H1 (cell line): Measurements from ENCODE around the gene GAD2. TPM values are rescaled to one million over a fixed set of nuclear protein-coding genes. Genes with fewer than 3 reads are reported as not detected.
A peak's percentile ranks its signal among the peaks of the same experiment; 100 is the strongest.

Experiments
- CTCF ChIA-PET: fragments of 300-600 bp; sonication (Branson Sonifier 250); formaldehyde crosslinking; loops from one replicate; lab custom pipeline; 2021; ENCODE audit not compliant: partially characterized antibody; lab: Charles Lee
- POLR2A ChIA-PET: fragments of 300-600 bp; sonication (Branson Sonifier 250); formaldehyde crosslinking; loops from one replicate; lab custom pipeline; 2021; ENCODE audit warnings: inconsistent platforms; ENCODE audit not compliant: partially characterized antibody; lab: Charles Lee
- DNase-seq, 2 experiments: peaks; one replicate each; pipeline versions ENCODE4 v3.0.0 to v3.0.0-alpha.2; 2010 to 2022; ENCODE audit warnings: low spot score in 2 of 2, low read depth in 1 of 2, mixed read lengths in 1 of 2
- FAIRE-seq: peaks from 2 replicates; lab custom pipeline; 2011; peaks lifted over from hg19 to GRCh38; lab: Jason Lieb, UNC
- H2AFZ ChIP-seq: 2 replicates; pipeline ENCODE4 v1.8.1; 2012; ENCODE audit warnings: low read length, inconsistent platforms
- H2AK5ac ChIP-seq: 2 replicates; pipeline ENCODE4 v1.6.1; 2013; ENCODE audit warnings: low read depth, low read length
- H2BK120ac ChIP-seq: replicated peaks from 2 replicates; pipeline ENCODE3; 2013; ENCODE audit warnings: low read depth, low read length, inconsistent platforms
- H2BK12ac ChIP-seq: 2 replicates; pipeline ENCODE4 v1.6.1; 2013; ENCODE audit warnings: low read depth, low read length
- H2BK15ac ChIP-seq: 2 replicates; pipeline ENCODE4 v1.6.1; 2013; ENCODE audit warnings: low read length
- H2BK20ac ChIP-seq: 2 replicates; pipeline ENCODE4 v1.6.1; 2013; ENCODE audit warnings: low read length
- H2BK5ac ChIP-seq: 2 replicates; pipeline ENCODE4 v1.6.1; 2013; ENCODE audit warnings: low read depth, low read length
- H3K14ac ChIP-seq: 2 replicates; pipeline ENCODE4 v1.6.1; 2013; ENCODE audit warnings: inconsistent platforms; ENCODE audit not compliant: insufficient read length
- H3K18ac ChIP-seq: 2 replicates; pipeline ENCODE4 v1.6.1; 2013; ENCODE audit warnings: low read length; ENCODE audit errors: extremely low read depth
- H3K23ac ChIP-seq: 2 replicates; pipeline ENCODE4 v1.6.1; 2013; ENCODE audit warnings: inconsistent platforms; ENCODE audit not compliant: insufficient read length
- H3K23me2 ChIP-seq: 2 replicates; pipeline ENCODE4 v1.6.1; 2013; ENCODE audit warnings: low read depth, low read length
- H3K27ac ChIP-seq: 2 replicates; pipeline ENCODE4 v1.6.1; 2011; ENCODE audit warnings: low read depth, low read length, inconsistent platforms
- H3K27me3 ChIP-seq, 4 experiments: replicated peaks in 1 of 4; 1 replicate in 1 of 4; 2 replicates in 3 of 4; pipeline versions ENCODE4 v1.6.1 to v1.8.1; 2011 to 2013; ENCODE audit warnings: low read length in 3 of 4, mild to moderate bottlenecking in 3 of 4, inconsistent platforms in 2 of 4, mixed read lengths in 2 of 4, moderate library complexity in 1 of 4; ENCODE audit not compliant: control insufficient read depth in 3 of 4, insufficient read depth in 3 of 4; ENCODE audit errors: extremely low read depth in 1 of 4
- H3K36me3 ChIP-seq, 4 experiments: 2 replicates each; pipeline versions ENCODE4 v1.6.1 to v1.8.1; 2011 to 2013; ENCODE audit warnings: mild to moderate bottlenecking in 4 of 4, low read length in 3 of 4, moderate library complexity in 2 of 4, control low read depth in 1 of 4, inconsistent platforms in 1 of 4; ENCODE audit not compliant: insufficient read depth in 4 of 4, control insufficient read depth in 2 of 4
- H3K4ac ChIP-seq: replicated peaks from 2 replicates; pipeline ENCODE3; 2013; ENCODE audit warnings: low read length, low read depth, mixed read lengths, inconsistent platforms; ENCODE audit not compliant: insufficient read length
- H3K4me1 ChIP-seq, 4 experiments: replicated peaks in 1 of 4; 1 replicate in 1 of 4; 2 replicates in 3 of 4; pipeline versions ENCODE4 v1.6.1 to v1.8.1; 2011 to 2013; ENCODE audit warnings: low read length in 3 of 4, inconsistent platforms in 2 of 4, mixed read lengths in 1 of 4; ENCODE audit not compliant: insufficient read depth in 4 of 4, control insufficient read depth in 3 of 4
- H3K4me2 ChIP-seq, 2 experiments: 2 replicates each; pipeline versions ENCODE4 v1.6.1 to v1.8.1; 2011 to 2013; ENCODE audit warnings: low read depth in 2 of 2, low read length in 2 of 2, control low read depth in 1 of 2, inconsistent platforms in 1 of 2, mild to moderate bottlenecking in 1 of 2; ENCODE audit not compliant: insufficient read depth in 1 of 2
- H3K4me3 ChIP-seq, 4 experiments: fragments of 200-600, 300-600 bp in 1 of 4; sonication (generic), shearing (Covaris generic), sonication (Bioruptor Twin) in 1 of 4; 2 replicates each; pipeline versions ENCODE4 v1.5.1 to v1.8.1; 2011 to 2016; ENCODE audit warnings: low read length in 4 of 4, low read depth in 3 of 4, control low read depth in 2 of 4, inconsistent platforms in 2 of 4, mild to moderate bottlenecking in 2 of 4, mixed read lengths in 1 of 4, moderate library complexity in 1 of 4; ENCODE audit not compliant: insufficient read depth in 2 of 4; ENCODE audit errors: extremely low read depth in 1 of 4
- H3K56ac ChIP-seq: replicated peaks from 2 replicates; pipeline ENCODE3; 2013; ENCODE audit warnings: low read depth, mild to moderate bottlenecking, mixed read lengths, low read length, inconsistent platforms; ENCODE audit not compliant: insufficient read length
- H3K79me1 ChIP-seq: 2 replicates; pipeline ENCODE4 v1.6.1; 2013; ENCODE audit warnings: low read depth, low read length, control low read depth
- H3K79me2 ChIP-seq, 2 experiments: 2 replicates each; pipeline versions ENCODE4 v1.6.1 to v1.8.1; 2012 to 2013; ENCODE audit warnings: low read length in 2 of 2, mild to moderate bottlenecking in 2 of 2, inconsistent platforms in 1 of 2; ENCODE audit not compliant: insufficient read depth in 2 of 2, control insufficient read depth in 1 of 2
- H3K9ac ChIP-seq, 4 experiments: replicated peaks in 1 of 4; 1 replicate in 1 of 4; 2 replicates in 3 of 4; pipeline versions ENCODE4 v1.6.1 to v1.8.1; 2011 to 2013; ENCODE audit warnings: low read depth in 3 of 4, low read length in 3 of 4, control low read depth in 2 of 4, mild to moderate bottlenecking in 2 of 4, moderate library complexity in 2 of 4, inconsistent platforms in 1 of 4; ENCODE audit errors: extremely low read depth in 1 of 4
- H3K9me3 ChIP-seq, 2 experiments: 2 replicates each; pipeline versions ENCODE4 v1.6.1 to v1.8.1; 2012 to 2013; ENCODE audit warnings: mild to moderate bottlenecking in 2 of 2, moderate library complexity in 2 of 2, control low read depth in 1 of 2, inconsistent platforms in 1 of 2, low read depth in 1 of 2, low read length in 1 of 2, mixed read lengths in 1 of 2; ENCODE audit not compliant: insufficient read depth in 2 of 2
- H4K20me1 ChIP-seq, 2 experiments: replicated peaks in 1 of 2; 2 replicates each; pipeline versions ENCODE3 to v1.8.1; 2011 to 2013; ENCODE audit warnings: inconsistent platforms in 2 of 2, low read length in 2 of 2, mild to moderate bottlenecking in 1 of 2; ENCODE audit not compliant: insufficient read depth in 2 of 2, control insufficient read depth in 1 of 2
- H4K5ac ChIP-seq: 2 replicates; pipeline ENCODE4 v1.6.1; 2013; ENCODE audit warnings: low read length, low read depth, mixed read lengths, inconsistent platforms; ENCODE audit not compliant: insufficient read length
- H4K8ac ChIP-seq: 2 replicates; pipeline ENCODE4 v1.8.0; 2013; ENCODE audit warnings: mild to moderate bottlenecking, moderate library complexity, low read length, inconsistent platforms; ENCODE audit not compliant: insufficient read depth; ENCODE audit errors: extremely low read depth
- H4K91ac ChIP-seq: replicated peaks from 2 replicates; pipeline ENCODE3; 2013; ENCODE audit warnings: low read length, mixed read lengths, inconsistent platforms; ENCODE audit not compliant: insufficient read length
- CHD2 ChIP-seq: IDR thresholded peaks from 2 replicates; pipeline ENCODE4 v1.6.1; 2012; ENCODE audit warnings: low read length, improper control_type of control experiment
- CREB1 ChIP-seq: IDR thresholded peaks from 2 replicates; pipeline ENCODE4 v1.6.1; 2012; ENCODE audit warnings: inconsistent platforms
- KDM1A ChIP-seq: fragments of 200-600, 300-600 bp; sonication (generic); IDR thresholded peaks from 2 replicates; pipeline ENCODE4 v1.7.1; 2016; ENCODE audit warnings: mild to moderate bottlenecking, low read length, borderline replicate concordance
- MAFK ChIP-seq: IDR thresholded peaks from 2 replicates; pipeline ENCODE4 v1.6.1; 2012; ENCODE audit warnings: low read depth, mild to moderate bottlenecking, improper control_type of control experiment, low read length
- PHF8 ChIP-seq: fragments of 200-600 bp; sonication (generic); conservative IDR thresholded peaks from 2 replicates; pipeline ENCODE4 v1.7.1; 2012; ENCODE audit warnings: low read depth, mild to moderate bottlenecking, inconsistent platforms, low read length, moderate library complexity
- POLR2AphosphoS5 ChIP-seq: IDR thresholded peaks from 2 replicates; pipeline ENCODE4 v1.6.1; 2011; ENCODE audit warnings: low read depth, low read length
- SP1 ChIP-seq: IDR thresholded peaks from 2 replicates; pipeline ENCODE4 v1.6.1; 2011; ENCODE audit warnings: low read depth, low read length
- TCF12 ChIP-seq: IDR thresholded peaks from 2 replicates; pipeline ENCODE4 v1.6.1; 2011; ENCODE audit warnings: low read depth, mild to moderate bottlenecking, low read length
- WGBS, 2 experiments: shearing (Covaris generic) in 1 of 2; methylation state at CpG; one replicate each; pipeline versions ENCODE4 v1.1.6 to v1.1.7; 2013 to 2015; ENCODE audit warnings: low lambda C conversion rate in 2 of 2, mixed read lengths in 2 of 2, inconsistent platforms in 1 of 2, low coverage in 1 of 2, missing lambda C conversion rate in 1 of 2; ENCODE audit not compliant: insufficient replicate concordance in 2 of 2, insufficient coverage in 1 of 2, insufficient read length in 1 of 2; ENCODE audit errors: extremely low coverage in 1 of 2, missing lambda C conversion rate in 1 of 2; 5-methylcytosine and 5-hydroxymethylcytosine counted together
- polyA plus RNA-seq, 7 experiments: library from polyadenylated mRNA; depleted of rRNA in 3 of 7; stranded (reverse) in 5 of 7; unstranded in 2 of 7; fragments of >200 nt in 5 of 7; fragments of 200-250 nt in 2 of 7; gene quantifications; 1 replicate in 5 of 7; 2 replicates in 1 of 7; 4 replicates in 1 of 7; pipeline versions ENCODE4 v1.2.1 to v1.2.3, GENCODE V29; 2011 to 2013; ENCODE audit warnings: missing spikeins in 2 of 7, mixed read lengths in 2 of 7
- total RNA-seq: library from RNA; stranded (reverse); fragmentation: NEBNext Ultra II Directional; extraction: Animal tissue kit (Norgen Biotek cat#: 25700); gene quantifications from 2 replicates; pipeline ENCODE4 v1.2.1, GENCODE V29; 2021
- TF ChIP-seq, protein P1 (sequence below), 3 experiments: IDR thresholded peaks; 1 replicate in 2 of 3; 2 replicates in 1 of 3; pipeline versions ENCODE4 v1.5.1 to v1.6.1; 2011; ENCODE audit warnings: low read length in 3 of 3, mild to moderate bottlenecking in 3 of 3, inconsistent platforms in 2 of 3, low read depth in 1 of 3, moderate library complexity in 1 of 3; ENCODE audit not compliant: insufficient read depth in 1 of 3; ENCODE audit errors: control extremely low read depth in 1 of 3

Gene GAD2
- total and polyA plus RNA-seq, 2 of the 8 experiments (the other 6 are each of a cell fraction or from before 2014, with no cell fraction given): 0.30 to 0.47 TPM

DNA sequence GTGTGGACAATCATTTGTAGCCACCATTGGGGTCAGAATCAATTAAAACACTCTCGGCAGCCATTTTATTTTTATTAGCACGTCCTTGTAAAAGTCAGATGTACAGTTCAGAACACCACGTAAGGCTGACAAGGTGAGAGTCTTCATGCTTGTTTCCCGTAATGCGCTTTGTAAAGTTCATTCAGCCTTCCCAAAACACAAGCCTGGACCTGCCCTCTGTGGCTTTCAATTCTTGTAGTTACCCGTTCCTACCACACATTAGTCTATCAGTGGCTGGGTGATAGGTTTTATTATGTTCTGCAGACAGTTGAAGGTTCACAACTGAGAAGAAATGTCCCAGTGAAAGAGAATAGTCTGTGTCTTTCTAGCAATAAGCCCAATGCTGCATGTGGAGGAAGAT is 35.4 kb downstream of the GAD2 start:
- H2BK5ac ChIP-seq: no peak overlapping the region
- no peak overlapping the region for H2BK120ac ChIP-seq
- TF ChIP-seq MAFK (no peak), TCF12 (no peak), CHD2 (no peak), CREB1 (no peak), KDM1A (no peak), SP1 (no peak), PHF8 (no peak), POLR2AphosphoS5 (no peak)
- TF ChIP-seq, protein P1, sequence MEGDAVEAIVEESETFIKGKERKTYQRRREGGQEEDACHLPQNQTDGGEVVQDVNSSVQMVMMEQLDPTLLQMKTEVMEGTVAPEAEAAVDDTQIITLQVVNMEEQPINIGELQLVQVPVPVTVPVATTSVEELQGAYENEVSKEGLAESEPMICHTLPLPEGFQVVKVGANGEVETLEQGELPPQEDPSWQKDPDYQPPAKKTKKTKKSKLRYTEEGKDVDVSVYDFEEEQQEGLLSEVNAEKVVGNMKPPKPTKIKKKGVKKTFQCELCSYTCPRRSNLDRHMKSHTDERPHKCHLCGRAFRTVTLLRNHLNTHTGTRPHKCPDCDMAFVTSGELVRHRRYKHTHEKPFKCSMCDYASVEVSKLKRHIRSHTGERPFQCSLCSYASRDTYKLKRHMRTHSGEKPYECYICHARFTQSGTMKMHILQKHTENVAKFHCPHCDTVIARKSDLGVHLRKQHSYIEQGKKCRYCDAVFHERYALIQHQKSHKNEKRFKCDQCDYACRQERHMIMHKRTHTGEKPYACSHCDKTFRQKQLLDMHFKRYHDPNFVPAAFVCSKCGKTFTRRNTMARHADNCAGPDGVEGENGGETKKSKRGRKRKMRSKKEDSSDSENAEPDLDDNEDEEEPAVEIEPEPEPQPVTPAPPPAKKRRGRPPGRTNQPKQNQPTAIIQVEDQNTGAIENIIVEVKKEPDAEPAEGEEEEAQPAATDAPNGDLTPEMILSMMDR (IDR thresholded peaks at IDR 0.05; ENCODE audit: control extremely low read depth in 1 of 3, insufficient read depth in 1 of 3, low read depth in 1 of 3, low read length in 3 of 3): no peak
- TF ChIP-seq, all 59 proteins: peak for 0
- H3K56ac ChIP-seq: no peak overlapping the region
- H2BK20ac ChIP-seq: no peak overlapping the region
- ChIA-PET CTCF (interaction anchor here (0.8 to 1.2 kb wide), 2 partner anchors 11 to 494 kb away, joined by 3 to 4 read pairs; no protein-coding TSS in a partner anchor), POLR2A (no interaction called here)
- no peaks in the 10 kb centered on the region for H3K79me2 ChIP-seq
- no peak overlapping the region for H4K91ac ChIP-seq
- no peak overlapping the region for H3K23ac ChIP-seq
- no peak overlapping the region for H3K4me3 ChIP-seq
- H3K23me2 ChIP-seq: no peaks in the 10 kb centered on the region
- no peak overlapping the region for H4K5ac ChIP-seq
- H3K14ac ChIP-seq: no peak overlapping the region
- peak; percentile 13 for FAIRE-seq
- no peak overlapping the region for H3K4ac ChIP-seq
- no peaks in the 10 kb centered on the region; a peak in 1 of 7 replicates for H3K4me1 ChIP-seq
- no peak overlapping the region for H3K9ac ChIP-seq
- H3K18ac ChIP-seq: no peak overlapping the region
- H4K20me1 ChIP-seq: no peaks in the 10 kb centered on the region
- no peak for DNase-seq
- 93% methylated on average over 6 of the region's 6 CpGs; no CpG with 5 or more reads in 1 of the 2 experiments for WGBS, 2 experiments
- H3K27me3 ChIP-seq: no peaks in the 10 kb centered on the region
- H4K8ac ChIP-seq: no peak overlapping the region
- H2BK15ac ChIP-seq: no peak overlapping the region
- H3K27ac ChIP-seq: no peak overlapping the region
- no peaks in the 10 kb centered on the region for H3K9me3 ChIP-seq
- no peak overlapping the region for H2BK12ac ChIP-seq
- H2AK5ac ChIP-seq: no peak overlapping the region
- H3K36me3 ChIP-seq: no peaks in the 10 kb centered on the region
- no peak overlapping the region for H3K4me2 ChIP-seq
- no peak overlapping the region for H2AFZ ChIP-seq
- H3K79me1 ChIP-seq: no peaks in the 10 kb centered on the region
